SU-DHL-6 (cell line): ENCODE measurements around the gene MPP1.

Experiments
- H2AFZ ChIP-seq: fragments of 200-600 bp; sonication (generic); 2 replicates; pipeline ENCODE4 v1.6.1; 2014; ENCODE audit warnings: low read depth, mild to moderate bottlenecking, moderate library complexity, mixed read lengths, antibody characterized with exemption, low read length; ENCODE audit not compliant: severe bottlenecking
- H3F3A ChIP-seq: fragments of 200-600 bp; shearing (Covaris generic); 2 replicates; pipeline ENCODE4 v1.6.0; 2016; ENCODE audit warnings: antibody characterized with exemption, mild to moderate bottlenecking; ENCODE audit not compliant: insufficient read depth
- H3K27ac ChIP-seq: fragments of 200-600 bp; sonication (generic); 2 replicates; pipeline ENCODE4 v1.5.1; 2016; ENCODE audit warnings: low read depth, mild to moderate bottlenecking, low read length, moderate library complexity, mixed read lengths
- H3K27me3 ChIP-seq: fragments of 200-600 bp; sonication (generic), shearing (Covaris generic); 2 replicates; pipeline ENCODE4 v1.6.0; 2014; ENCODE audit warnings: mild to moderate bottlenecking, low read length
- H3K36me3 ChIP-seq: fragments of 200-600 bp; sonication (generic); 2 replicates; pipeline ENCODE4 v1.6.1; 2014; ENCODE audit warnings: mild to moderate bottlenecking, low read length, mixed read lengths
- H3K4me2 ChIP-seq: fragments of 300-600, 200-600 bp; shearing (Covaris generic), sonication (generic); 2 replicates; pipeline ENCODE4 v1.6.0; 2014; ENCODE audit warnings: low read length, low read depth, mild to moderate bottlenecking; ENCODE audit not compliant: poor library complexity, severe bottlenecking
- H3K4me3 ChIP-seq: fragments of 200-600 bp; sonication (generic); 2 replicates; pipeline ENCODE4 v1.5.1; 2014; ENCODE audit warnings: antibody characterized with exemption, low read length, mild to moderate bottlenecking, mixed read lengths; ENCODE audit not compliant: insufficient read depth, poor library complexity, severe bottlenecking
- H3K79me2 ChIP-seq: fragments of 200-600 bp; sonication (generic); 2 replicates; pipeline ENCODE4 v1.6.1; 2014; ENCODE audit warnings: mild to moderate bottlenecking, low read length, moderate library complexity; ENCODE audit not compliant: insufficient read depth
- H3K9ac ChIP-seq: fragments of 200-600 bp; sonication (generic); 2 replicates; pipeline ENCODE4 v1.7.0; 2014; ENCODE audit warnings: mild to moderate bottlenecking, low read length
- H3K9me2 ChIP-seq: fragments of 200-600 bp; sonication (generic); replicated peaks from 2 replicates; pipeline ENCODE4 v1.6.1; 2014; ENCODE audit warnings: low read length; ENCODE audit not compliant: insufficient read depth
- H3K9me3 ChIP-seq: fragments of 200-600 bp; sonication (generic); 2 replicates; pipeline ENCODE4 v1.6.1; 2014; ENCODE audit warnings: low read length, mixed read lengths; ENCODE audit not compliant: insufficient read depth
- H4K20me1 ChIP-seq: fragments of 200-600 bp; sonication (generic); 2 replicates; pipeline ENCODE4 v1.6.1; 2014; ENCODE audit warnings: low read depth, mild to moderate bottlenecking, antibody characterized with exemption, low read length, moderate library complexity, mixed read lengths
- CTCF ChIP-seq: fragments of 200-600 bp; sonication (generic); IDR thresholded peaks from one replicate; pipeline ENCODE4 v1.5.1; 2017; ENCODE audit warnings: antibody characterized with exemption, mild to moderate bottlenecking, low read length, moderate library complexity; ENCODE audit not compliant: insufficient read depth, poor library complexity, severe bottlenecking
- EZH2phosphoT487 ChIP-seq: fragments of 200-600 bp; sonication (generic), shearing (Covaris generic); conservative IDR thresholded peaks from 2 replicates; pipeline ENCODE4 v1.6.1; 2018; ENCODE audit warnings: mild to moderate bottlenecking, antibody characterized with exemption, low read length, moderate library complexity, mixed read lengths

The MPP1 gene

DNA sequence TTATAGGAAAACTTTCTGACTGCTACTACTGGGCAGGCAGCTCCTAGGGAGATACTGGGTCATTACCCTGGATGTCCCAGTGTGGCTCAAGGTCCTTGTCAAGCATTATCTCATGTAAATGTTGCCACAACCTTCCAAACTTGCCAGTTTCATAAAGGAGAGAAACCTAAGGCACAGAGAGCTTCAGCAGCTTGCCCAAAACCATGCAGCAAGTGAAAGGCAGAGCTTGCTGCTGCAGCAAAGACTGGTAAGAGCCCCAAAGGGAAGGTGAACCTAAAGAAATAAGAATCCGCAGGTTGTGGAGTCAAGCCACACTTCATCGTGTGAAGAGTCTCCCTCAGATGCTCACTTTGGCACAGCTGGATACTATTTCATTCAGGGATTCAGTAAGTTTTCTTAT lies 2.3 kb downstream of the MPP1 start:
- Histone ChIP-seq H3K9ac (no peak overlapping the region), H3K9me3 (no peaks in the 10 kb centered on the region), H3K9me2 (no peaks in the 10 kb centered on the region), H3K36me3 (no peaks in the 10 kb centered on the region), H4K20me1 (no peaks in the 10 kb centered on the region), H3K27ac (no peak overlapping the region), H2AFZ (no peak overlapping the region), H3K27me3 (no peaks in the 10 kb centered on the region), H3K4me3 (no peak overlapping the region), H3K4me2 (no peak overlapping the region), H3K79me2 (no peaks in the 10 kb centered on the region), H3F3A (no peaks in the 10 kb centered on the region)
- no peak for TF ChIP-seq EZH2phosphoT487
- no peak for TF ChIP-seq CTCF

GRCh38 chrX:154800478-154801210 lies 4.6 kb downstream of the MPP1 start:
- no peak overlapping the region for H2AFZ ChIP-seq
- H3K4me2 ChIP-seq, result no peak overlapping the region
- no peaks in the 10 kb centered on the region for H3K36me3 ChIP-seq
- H3K79me2 ChIP-seq, result no peaks in the 10 kb centered on the region
- H3K9ac ChIP-seq, result no peak overlapping the region
- no peak overlapping the region for H3K27ac ChIP-seq
- H3K9me3 ChIP-seq, result no peaks in the 10 kb centered on the region
- H3F3A ChIP-seq, result no peaks in the 10 kb centered on the region
- no peaks in the 10 kb centered on the region for H3K27me3 ChIP-seq
- H3K4me3 ChIP-seq, result no peak overlapping the region
- TF ChIP-seq CTCF, result no peak
- TF ChIP-seq EZH2phosphoT487, result no peak
- H3K9me2 ChIP-seq, result no peaks in the 10 kb centered on the region
- no peaks in the 10 kb centered on the region for H4K20me1 ChIP-seq

GRCh38 chrX:154799556-154800348 lies 5.5 kb downstream of the MPP1 start:
- no peaks in the 10 kb centered on the region for H3K79me2 ChIP-seq
- no peaks in the 10 kb centered on the region for H3K27me3 ChIP-seq
- H3K9ac ChIP-seq, result no peak overlapping the region
- no peak overlapping the region for H3K4me2 ChIP-seq
- no peaks in the 10 kb centered on the region for H3F3A ChIP-seq
- TF ChIP-seq EZH2phosphoT487, result no peak
- no peak for TF ChIP-seq CTCF
- no peaks in the 10 kb centered on the region for H3K36me3 ChIP-seq
- H3K4me3 ChIP-seq, result no peak overlapping the region
- no peak overlapping the region for H2AFZ ChIP-seq
- no peaks in the 10 kb centered on the region for H3K9me3 ChIP-seq
- H3K27ac ChIP-seq, result no peak overlapping the region
- H3K9me2 ChIP-seq, result no peaks in the 10 kb centered on the region
- no peaks in the 10 kb centered on the region for H4K20me1 ChIP-seq
